OCI-LY7 (cell line): Measurements from ENCODE around the gene MATCAP1.

Experiments
- EZH2phosphoT487 ChIP-seq: fragments of 200-600 bp; sonication (generic); IDR thresholded peaks from 2 replicates; pipeline ENCODE4 v1.6.1; 2018; ENCODE audit warnings: low read depth, borderline replicate concordance, mild to moderate bottlenecking, mixed run types, antibody characterized with exemption, low read length, moderate library complexity, mixed read lengths
- TF ChIP-seq, protein P1 (sequence below): fragments of 200-600 bp; sonication (generic); conservative IDR thresholded peaks from 2 replicates; pipeline ENCODE4 v1.5.1; 2014; ENCODE audit warnings: mild to moderate bottlenecking, antibody characterized with exemption, low read length, moderate library complexity, mixed read lengths

DNA sequence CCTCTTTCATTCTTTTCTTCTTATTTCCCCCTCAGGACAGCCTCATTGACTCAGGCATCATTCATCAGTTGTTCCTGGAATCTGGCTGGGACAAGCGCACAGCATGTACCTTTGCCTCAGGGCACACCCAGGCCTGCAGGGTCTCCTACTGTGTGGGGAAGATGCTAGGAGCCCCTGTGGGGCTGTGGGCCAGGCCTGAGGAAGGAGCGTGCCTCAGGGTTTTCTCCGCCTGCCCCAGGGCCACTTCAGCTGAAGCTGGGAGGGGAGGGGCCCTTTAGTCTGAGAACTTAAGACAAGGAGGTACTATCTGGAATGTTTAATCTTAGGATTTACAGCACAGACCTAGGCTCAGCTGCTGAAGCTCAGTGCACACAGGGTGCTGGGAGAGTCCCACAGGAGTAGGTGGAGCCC lies 23.1 kb upstream of the MATCAP1 start:
- TF ChIP-seq, protein P1, sequence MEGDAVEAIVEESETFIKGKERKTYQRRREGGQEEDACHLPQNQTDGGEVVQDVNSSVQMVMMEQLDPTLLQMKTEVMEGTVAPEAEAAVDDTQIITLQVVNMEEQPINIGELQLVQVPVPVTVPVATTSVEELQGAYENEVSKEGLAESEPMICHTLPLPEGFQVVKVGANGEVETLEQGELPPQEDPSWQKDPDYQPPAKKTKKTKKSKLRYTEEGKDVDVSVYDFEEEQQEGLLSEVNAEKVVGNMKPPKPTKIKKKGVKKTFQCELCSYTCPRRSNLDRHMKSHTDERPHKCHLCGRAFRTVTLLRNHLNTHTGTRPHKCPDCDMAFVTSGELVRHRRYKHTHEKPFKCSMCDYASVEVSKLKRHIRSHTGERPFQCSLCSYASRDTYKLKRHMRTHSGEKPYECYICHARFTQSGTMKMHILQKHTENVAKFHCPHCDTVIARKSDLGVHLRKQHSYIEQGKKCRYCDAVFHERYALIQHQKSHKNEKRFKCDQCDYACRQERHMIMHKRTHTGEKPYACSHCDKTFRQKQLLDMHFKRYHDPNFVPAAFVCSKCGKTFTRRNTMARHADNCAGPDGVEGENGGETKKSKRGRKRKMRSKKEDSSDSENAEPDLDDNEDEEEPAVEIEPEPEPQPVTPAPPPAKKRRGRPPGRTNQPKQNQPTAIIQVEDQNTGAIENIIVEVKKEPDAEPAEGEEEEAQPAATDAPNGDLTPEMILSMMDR: no peak
- no peak for TF ChIP-seq EZH2phosphoT487
